ENCODE results near the gene ROM1.

DNA sequence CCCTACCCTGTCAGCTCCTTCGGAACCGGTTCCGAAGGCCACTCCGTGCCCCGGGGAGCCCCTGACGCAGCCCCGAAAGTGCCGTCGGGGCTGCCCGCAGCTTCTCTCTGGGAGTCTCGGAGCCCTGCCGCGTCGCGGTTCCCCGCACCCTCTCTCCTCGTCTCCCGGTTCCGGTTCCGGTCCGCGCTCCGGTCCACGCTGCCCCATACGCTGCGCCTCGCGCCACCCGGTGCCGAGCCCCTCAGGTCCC lies 12.0 kb upstream of the ROM1 start:
- TF ChIP-seq, protein P1, sequence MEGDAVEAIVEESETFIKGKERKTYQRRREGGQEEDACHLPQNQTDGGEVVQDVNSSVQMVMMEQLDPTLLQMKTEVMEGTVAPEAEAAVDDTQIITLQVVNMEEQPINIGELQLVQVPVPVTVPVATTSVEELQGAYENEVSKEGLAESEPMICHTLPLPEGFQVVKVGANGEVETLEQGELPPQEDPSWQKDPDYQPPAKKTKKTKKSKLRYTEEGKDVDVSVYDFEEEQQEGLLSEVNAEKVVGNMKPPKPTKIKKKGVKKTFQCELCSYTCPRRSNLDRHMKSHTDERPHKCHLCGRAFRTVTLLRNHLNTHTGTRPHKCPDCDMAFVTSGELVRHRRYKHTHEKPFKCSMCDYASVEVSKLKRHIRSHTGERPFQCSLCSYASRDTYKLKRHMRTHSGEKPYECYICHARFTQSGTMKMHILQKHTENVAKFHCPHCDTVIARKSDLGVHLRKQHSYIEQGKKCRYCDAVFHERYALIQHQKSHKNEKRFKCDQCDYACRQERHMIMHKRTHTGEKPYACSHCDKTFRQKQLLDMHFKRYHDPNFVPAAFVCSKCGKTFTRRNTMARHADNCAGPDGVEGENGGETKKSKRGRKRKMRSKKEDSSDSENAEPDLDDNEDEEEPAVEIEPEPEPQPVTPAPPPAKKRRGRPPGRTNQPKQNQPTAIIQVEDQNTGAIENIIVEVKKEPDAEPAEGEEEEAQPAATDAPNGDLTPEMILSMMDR (conservative IDR thresholded peaks at IDR 0.05; ENCODE audit: low read depth in 2 of 2), result no peak
- TF ChIP-seq EZH2 (IDR thresholded peaks at IDR 0.05; ENCODE audit: low read depth, unreplicated experiment) (no peak), POLR2AphosphoS5 (IDR thresholded peaks at IDR 0.05; ENCODE audit: low read depth) (no peak), EZH2phosphoT487 (IDR thresholded peaks at IDR 0.05; ENCODE audit: unreplicated experiment) (no peak), JUNB (IDR thresholded peaks at IDR 0.05; ENCODE audit: unreplicated experiment) (no peak), STAT1 (IDR thresholded peaks at IDR 0.05; ENCODE audit: unreplicated experiment) (no peak)
- TF ChIP-seq, protein P2, sequence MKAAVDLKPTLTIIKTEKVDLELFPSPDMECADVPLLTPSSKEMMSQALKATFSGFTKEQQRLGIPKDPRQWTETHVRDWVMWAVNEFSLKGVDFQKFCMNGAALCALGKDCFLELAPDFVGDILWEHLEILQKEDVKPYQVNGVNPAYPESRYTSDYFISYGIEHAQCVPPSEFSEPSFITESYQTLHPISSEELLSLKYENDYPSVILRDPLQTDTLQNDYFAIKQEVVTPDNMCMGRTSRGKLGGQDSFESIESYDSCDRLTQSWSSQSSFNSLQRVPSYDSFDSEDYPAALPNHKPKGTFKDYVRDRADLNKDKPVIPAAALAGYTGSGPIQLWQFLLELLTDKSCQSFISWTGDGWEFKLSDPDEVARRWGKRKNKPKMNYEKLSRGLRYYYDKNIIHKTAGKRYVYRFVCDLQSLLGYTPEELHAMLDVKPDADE (IDR thresholded peaks at IDR 0.05), result no peak
- TF ChIP-seq, protein P3, sequence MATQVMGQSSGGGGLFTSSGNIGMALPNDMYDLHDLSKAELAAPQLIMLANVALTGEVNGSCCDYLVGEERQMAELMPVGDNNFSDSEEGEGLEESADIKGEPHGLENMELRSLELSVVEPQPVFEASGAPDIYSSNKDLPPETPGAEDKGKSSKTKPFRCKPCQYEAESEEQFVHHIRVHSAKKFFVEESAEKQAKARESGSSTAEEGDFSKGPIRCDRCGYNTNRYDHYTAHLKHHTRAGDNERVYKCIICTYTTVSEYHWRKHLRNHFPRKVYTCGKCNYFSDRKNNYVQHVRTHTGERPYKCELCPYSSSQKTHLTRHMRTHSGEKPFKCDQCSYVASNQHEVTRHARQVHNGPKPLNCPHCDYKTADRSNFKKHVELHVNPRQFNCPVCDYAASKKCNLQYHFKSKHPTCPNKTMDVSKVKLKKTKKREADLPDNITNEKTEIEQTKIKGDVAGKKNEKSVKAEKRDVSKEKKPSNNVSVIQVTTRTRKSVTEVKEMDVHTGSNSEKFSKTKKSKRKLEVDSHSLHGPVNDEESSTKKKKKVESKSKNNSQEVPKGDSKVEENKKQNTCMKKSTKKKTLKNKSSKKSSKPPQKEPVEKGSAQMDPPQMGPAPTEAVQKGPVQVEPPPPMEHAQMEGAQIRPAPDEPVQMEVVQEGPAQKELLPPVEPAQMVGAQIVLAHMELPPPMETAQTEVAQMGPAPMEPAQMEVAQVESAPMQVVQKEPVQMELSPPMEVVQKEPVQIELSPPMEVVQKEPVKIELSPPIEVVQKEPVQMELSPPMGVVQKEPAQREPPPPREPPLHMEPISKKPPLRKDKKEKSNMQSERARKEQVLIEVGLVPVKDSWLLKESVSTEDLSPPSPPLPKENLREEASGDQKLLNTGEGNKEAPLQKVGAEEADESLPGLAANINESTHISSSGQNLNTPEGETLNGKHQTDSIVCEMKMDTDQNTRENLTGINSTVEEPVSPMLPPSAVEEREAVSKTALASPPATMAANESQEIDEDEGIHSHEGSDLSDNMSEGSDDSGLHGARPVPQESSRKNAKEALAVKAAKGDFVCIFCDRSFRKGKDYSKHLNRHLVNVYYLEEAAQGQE (IDR thresholded peaks at IDR 0.05; ENCODE audit: unreplicated experiment), result no peak

Measured in GM23338 (cell line).